Fibroblast of mammary gland (primary cell): ENCODE results near the gene TGFBRAP1.
"Not testable (repeated sequence)": the region's sequence is repeated elsewhere in the genome, so short reads cannot be mapped to it uniquely, and the experiment has no call there.

Source experiments
- DNase-seq: peaks from one replicate; pipeline ENCODE4 v3.0.0-alpha.2; 2010; ENCODE audit warnings: low read depth
- H3K4me3 ChIP-seq: 2 replicates; pipeline ENCODE4 v1.5.1; 2011; ENCODE audit warnings: low read depth, mild to moderate bottlenecking, low read length, moderate library complexity; ENCODE audit not compliant: control insufficient read depth
- CTCF ChIP-seq: conservative IDR thresholded peaks from 2 replicates; pipeline ENCODE4 v1.5.1; 2011; ENCODE audit warnings: low read depth, low read length, inconsistent platforms; ENCODE audit not compliant: control insufficient read depth, insufficient read depth

Gene TGFBRAP1

DNA sequence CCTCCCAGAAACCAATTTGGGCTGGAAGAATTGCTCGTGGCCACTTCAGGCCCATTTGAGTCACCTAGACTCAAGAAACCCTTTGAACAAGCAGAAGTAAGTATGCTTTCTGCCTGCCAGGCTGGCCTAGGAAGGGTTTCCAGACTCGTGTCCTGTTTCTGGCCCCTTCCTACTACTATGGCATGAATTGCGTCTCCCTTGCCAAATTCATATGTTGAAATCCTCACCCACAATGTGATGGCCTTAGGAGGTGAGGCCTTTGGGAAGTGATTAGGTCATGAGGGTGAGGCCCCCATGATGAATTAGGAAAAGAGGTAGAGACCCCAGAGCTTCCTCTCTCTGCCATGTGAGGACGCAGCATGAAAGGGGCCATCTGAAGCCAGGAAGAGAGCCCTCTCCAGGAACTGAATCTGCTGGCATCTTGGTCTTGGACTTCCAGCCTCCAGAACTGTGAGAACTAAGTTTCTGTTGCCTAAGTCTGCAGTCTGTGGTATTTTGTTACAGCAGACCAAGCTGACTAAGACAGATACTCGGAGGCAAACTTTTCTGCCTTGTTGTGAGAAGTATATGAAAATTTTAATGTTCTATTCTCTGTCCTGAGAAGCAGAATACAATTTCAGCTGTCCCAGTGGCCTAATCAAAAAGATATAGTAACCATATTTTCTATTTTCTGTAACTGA is 74.9 kb downstream of the TGFBRAP1 start:
- H3K4me3 ChIP-seq = no peak overlapping the region
- TF ChIP-seq CTCF = no peak
- no peak for DNase-seq

GRCh38 chr2:105252271-105252670 is 77.3 kb downstream of the TGFBRAP1 start:
- no peak for TF ChIP-seq CTCF
- DNase-seq = no peak
- H3K4me3 ChIP-seq = no peak overlapping the region

- not testable (repeated sequence) for DNase-seq, H3K4me3 ChIP-seq
Observed at GRCh38 chr2:105251016-105251648, 78.4 kb downstream of the TGFBRAP1 start.

DNA sequence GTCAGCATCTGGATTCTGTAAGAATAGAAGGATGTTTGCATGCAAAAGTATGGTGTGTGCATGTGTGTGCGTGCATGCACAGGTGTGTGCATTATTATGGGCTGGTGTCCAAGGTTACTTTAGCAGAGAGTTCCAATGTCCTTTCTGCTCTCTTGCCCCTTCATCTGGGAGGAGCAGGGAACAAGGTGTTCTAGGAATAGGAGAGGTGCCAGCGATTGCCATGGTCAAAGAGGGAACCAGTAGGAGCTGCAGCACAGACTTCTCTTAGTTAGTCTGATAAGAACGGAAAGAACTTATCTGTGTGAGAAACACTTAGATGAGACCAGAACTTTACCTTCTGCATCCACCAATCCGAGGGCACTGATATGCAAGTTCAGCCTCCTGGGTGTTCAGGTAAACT is 79.6 kb downstream of the TGFBRAP1 start:
- TF ChIP-seq CTCF = no peak
- no peak for DNase-seq

DNA sequence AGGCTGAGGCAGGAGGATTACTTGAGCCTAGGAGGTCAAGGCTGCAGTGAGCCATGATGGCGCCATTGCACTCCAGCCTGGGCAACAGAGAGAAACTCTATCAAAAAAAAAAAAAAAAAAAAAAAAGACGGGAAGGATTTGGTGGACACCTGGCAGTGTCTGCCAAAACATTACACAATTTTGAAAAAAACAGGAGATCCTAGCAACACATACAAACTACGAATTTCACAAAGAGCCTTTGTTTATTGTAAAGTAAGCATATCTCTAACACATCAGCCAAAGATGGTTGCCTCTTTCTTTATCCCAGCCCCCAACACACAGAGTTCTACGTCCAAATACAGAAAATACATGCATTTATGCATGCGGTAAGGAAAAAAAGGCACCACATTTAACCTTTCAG is 80.4 kb downstream of the TGFBRAP1 start:
- TF ChIP-seq CTCF = no peak

More for the DNA sequence above, 79.6 kb downstream of the TGFBRAP1 start:
- H3K4me3 ChIP-seq = no peak overlapping the region

GRCh38 chr2:105248316-105249070 is 81.0 kb downstream of the TGFBRAP1 start:
- DNase-seq = peak; percentile 52
- TF ChIP-seq CTCF = no peak
- H3K4me3 ChIP-seq = no peak overlapping the region

More for the DNA sequence above, 80.4 kb downstream of the TGFBRAP1 start:
- DNase-seq = no peak
- no peak overlapping the region for H3K4me3 ChIP-seq

GRCh38 chr2:105244451-105244850 is 85.1 kb downstream of the TGFBRAP1 start:
- no peak overlapping the region for H3K4me3 ChIP-seq
- DNase-seq = no peak
- no peak for TF ChIP-seq CTCF
